GM19351 (cell line): Measurements from ENCODE around the gene SPIRE1.
"Not testable (repeated sequence)": the region's sequence is repeated elsewhere in the genome, so short reads cannot be mapped to it uniquely, and the experiment has no call there.

ENCODE experiments used
- ATAC-seq: cut with Tn5 transposase; IDR thresholded peaks from one replicate; pipeline ENCODE4 v1.9.1; 2021; ENCODE audit warnings: mild to moderate bottlenecking, moderate library complexity; ENCODE audit not compliant: unreplicated experiment

SPIRE1 gene

GRCh38 chr18:12647773-12648172 is 10.1 kb downstream of the SPIRE1 start:
- no peak for ATAC-seq

- ATAC-seq, result no peak
Measured at GRCh38 chr18:12645751-12646203, 12.1 kb downstream of the SPIRE1 start.

GRCh38 chr18:12645254-12645653 is 12.7 kb downstream of the SPIRE1 start:
- ATAC-seq, result no peak

- not testable (repeated sequence) for ATAC-seq
Measured at GRCh38 chr18:12643756-12644155, 14.2 kb downstream of the SPIRE1 start.

GRCh38 chr18:12640881-12641200 is 17.1 kb downstream of the SPIRE1 start:
- ATAC-seq, result no peak

GRCh38 chr18:12639990-12640880 is 17.7 kb downstream of the SPIRE1 start:
- ATAC-seq, result no peak

- ATAC-seq, result no peak
Measured at GRCh38 chr18:12638644-12639124, 19.2 kb downstream of the SPIRE1 start.

GRCh38 chr18:12637901-12638643 is 19.8 kb downstream of the SPIRE1 start:
- ATAC-seq, result no peak

GRCh38 chr18:12637393-12637792 is 20.5 kb downstream of the SPIRE1 start:
- ATAC-seq, result no peak

- ATAC-seq, result no peak
Measured at GRCh38 chr18:12631831-12632477, 26.0 kb downstream of the SPIRE1 start.

GRCh38 chr18:12630136-12630535 is 27.8 kb downstream of the SPIRE1 start:
- ATAC-seq, result no peak

- ATAC-seq, result no peak
Measured at GRCh38 chr18:12628706-12629702, 28.9 kb downstream of the SPIRE1 start.

- ATAC-seq, result not testable (repeated sequence)
Measured at GRCh38 chr18:12627199-12627598, 30.7 kb downstream of the SPIRE1 start.

GRCh38 chr18:12625241-12625640 is 32.7 kb downstream of the SPIRE1 start:
- no peak for ATAC-seq

GRCh38 chr18:12621742-12622306 is 36.1 kb downstream of the SPIRE1 start:
- ATAC-seq, result no peak

GRCh38 chr18:12615748-12616147 is 42.2 kb downstream of the SPIRE1 start:
- no peak for ATAC-seq

- no peak for ATAC-seq
Measured at GRCh38 chr18:12608301-12608700, 49.6 kb downstream of the SPIRE1 start.

- ATAC-seq, result no peak
Measured at GRCh38 chr18:12606592-12607315, 51.2 kb downstream of the SPIRE1 start.

GRCh38 chr18:12604445-12605007 is 53.4 kb downstream of the SPIRE1 start:
- no peak for ATAC-seq
